ENCODE data around the gene MYBPC3.

DNA sequence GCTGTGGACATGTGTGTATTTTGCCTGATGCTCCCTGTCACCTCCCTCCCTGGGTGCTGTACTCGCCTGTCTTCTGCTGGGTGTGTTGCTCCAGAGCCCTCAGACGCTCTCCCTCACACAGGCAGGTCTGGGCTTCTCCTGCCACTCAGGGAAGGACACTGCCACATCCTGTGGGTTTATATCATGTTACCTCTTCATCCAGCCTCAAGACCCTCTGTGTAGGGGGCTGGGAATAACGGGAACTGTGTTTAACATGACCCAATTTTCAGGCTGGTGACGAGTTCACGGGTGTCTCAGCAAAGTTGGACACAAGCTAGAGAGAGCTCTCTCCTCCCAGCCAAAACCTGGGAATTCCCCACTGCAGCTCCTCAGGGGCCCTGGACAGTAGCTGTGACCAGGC lies 24.6 kb downstream of the MYBPC3 start:
- TF ChIP-seq GATA2 (IDR thresholded peaks at IDR 0.05; ENCODE audit: low read depth, low read length) (no peak), GATA3 (IDR thresholded peaks at IDR 0.05; ENCODE audit: low read depth, low read length) (no peak)

Measured in SH-SY5Y (cell line).